PFSK-1 (cell line): ENCODE data around the gene ANXA3.

Source experiments
- FOXP2 ChIP-seq: optimal IDR thresholded peaks from 2 replicates; pipeline ENCODE3; 2011; ENCODE audit warnings: borderline replicate concordance, control low read depth, inconsistent platforms; ENCODE audit not compliant: insufficient read depth; ENCODE audit errors: extremely low read length, extremely low read depth
- POLR2AphosphoS5 ChIP-seq: IDR thresholded peaks from 2 replicates; pipeline ENCODE4 v1.6.1; 2012; ENCODE audit warnings: low read depth, mild to moderate bottlenecking, control low read depth, low read length, moderate library complexity
- SIN3A ChIP-seq: IDR thresholded peaks from 2 replicates; pipeline ENCODE4 v1.6.1; 2012; ENCODE audit warnings: mild to moderate bottlenecking, low read length, moderate library complexity, borderline replicate concordance; ENCODE audit not compliant: insufficient read depth
- TAF1 ChIP-seq: IDR thresholded peaks from 2 replicates; pipeline ENCODE4 v1.6.1; 2012; ENCODE audit warnings: low read length, control low read depth, borderline replicate concordance; ENCODE audit not compliant: insufficient read depth
- TF ChIP-seq, protein P1 (sequence below), 2 experiments: IDR thresholded peaks; 2 replicates each; pipeline versions ENCODE4 v1.6.1 to v1.8.0; 2011 to 2012; ENCODE audit warnings: low read depth in 2 of 2, low read length in 2 of 2, control low read depth in 1 of 2, inconsistent platforms in 1 of 2, mild to moderate bottlenecking in 1 of 2, moderate library complexity in 1 of 2; ENCODE audit not compliant: insufficient read depth in 1 of 2

ANXA3 gene

GRCh38 chr4:78638337-78639172 is 87.0 kb downstream of the ANXA3 start:
- TF ChIP-seq FOXP2 (no peak), SIN3A (no peak), TAF1 (no peak), POLR2AphosphoS5 (no peak)
- TF ChIP-seq, protein P1, sequence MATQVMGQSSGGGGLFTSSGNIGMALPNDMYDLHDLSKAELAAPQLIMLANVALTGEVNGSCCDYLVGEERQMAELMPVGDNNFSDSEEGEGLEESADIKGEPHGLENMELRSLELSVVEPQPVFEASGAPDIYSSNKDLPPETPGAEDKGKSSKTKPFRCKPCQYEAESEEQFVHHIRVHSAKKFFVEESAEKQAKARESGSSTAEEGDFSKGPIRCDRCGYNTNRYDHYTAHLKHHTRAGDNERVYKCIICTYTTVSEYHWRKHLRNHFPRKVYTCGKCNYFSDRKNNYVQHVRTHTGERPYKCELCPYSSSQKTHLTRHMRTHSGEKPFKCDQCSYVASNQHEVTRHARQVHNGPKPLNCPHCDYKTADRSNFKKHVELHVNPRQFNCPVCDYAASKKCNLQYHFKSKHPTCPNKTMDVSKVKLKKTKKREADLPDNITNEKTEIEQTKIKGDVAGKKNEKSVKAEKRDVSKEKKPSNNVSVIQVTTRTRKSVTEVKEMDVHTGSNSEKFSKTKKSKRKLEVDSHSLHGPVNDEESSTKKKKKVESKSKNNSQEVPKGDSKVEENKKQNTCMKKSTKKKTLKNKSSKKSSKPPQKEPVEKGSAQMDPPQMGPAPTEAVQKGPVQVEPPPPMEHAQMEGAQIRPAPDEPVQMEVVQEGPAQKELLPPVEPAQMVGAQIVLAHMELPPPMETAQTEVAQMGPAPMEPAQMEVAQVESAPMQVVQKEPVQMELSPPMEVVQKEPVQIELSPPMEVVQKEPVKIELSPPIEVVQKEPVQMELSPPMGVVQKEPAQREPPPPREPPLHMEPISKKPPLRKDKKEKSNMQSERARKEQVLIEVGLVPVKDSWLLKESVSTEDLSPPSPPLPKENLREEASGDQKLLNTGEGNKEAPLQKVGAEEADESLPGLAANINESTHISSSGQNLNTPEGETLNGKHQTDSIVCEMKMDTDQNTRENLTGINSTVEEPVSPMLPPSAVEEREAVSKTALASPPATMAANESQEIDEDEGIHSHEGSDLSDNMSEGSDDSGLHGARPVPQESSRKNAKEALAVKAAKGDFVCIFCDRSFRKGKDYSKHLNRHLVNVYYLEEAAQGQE (IDR thresholded peaks at IDR 0.05; ENCODE audit: insufficient read depth in 1 of 2, low read depth in 2 of 2, low read length in 2 of 2), result no peak

GRCh38 chr4:78640714-78641113 is 89.1 kb downstream of the ANXA3 start:
- TF ChIP-seq FOXP2 (no peak), SIN3A (no peak), POLR2AphosphoS5 (no peak), TAF1 (no peak)
- TF ChIP-seq, protein P1 (IDR thresholded peaks at IDR 0.05; ENCODE audit: insufficient read depth in 1 of 2, low read depth in 2 of 2, low read length in 2 of 2), result no peak

DNA sequence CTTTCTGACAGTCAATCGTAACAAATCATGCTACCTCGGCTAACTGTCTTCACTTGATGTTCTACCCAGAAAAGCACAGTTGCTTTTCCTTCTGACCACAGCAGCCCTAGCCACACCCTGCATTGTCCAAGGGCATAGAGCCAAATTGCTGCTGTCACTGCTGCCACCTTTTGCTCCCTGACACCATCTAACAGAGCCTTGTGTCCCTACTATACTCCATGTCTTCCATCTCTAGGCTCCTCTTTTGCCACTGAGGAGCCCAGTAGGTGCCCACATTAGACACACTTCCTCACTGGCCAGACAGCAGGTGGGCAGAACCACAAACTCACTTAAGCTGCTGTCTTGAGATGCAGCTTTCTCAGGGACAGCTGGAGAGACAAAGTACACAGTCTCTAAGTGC is 91.4 kb downstream of the ANXA3 start:
- TF ChIP-seq POLR2AphosphoS5 (no peak), SIN3A (no peak), TAF1 (no peak), FOXP2 (no peak)
- TF ChIP-seq, protein P1 (IDR thresholded peaks at IDR 0.05; ENCODE audit: insufficient read depth in 1 of 2, low read depth in 2 of 2, low read length in 2 of 2), result no peak

DNA sequence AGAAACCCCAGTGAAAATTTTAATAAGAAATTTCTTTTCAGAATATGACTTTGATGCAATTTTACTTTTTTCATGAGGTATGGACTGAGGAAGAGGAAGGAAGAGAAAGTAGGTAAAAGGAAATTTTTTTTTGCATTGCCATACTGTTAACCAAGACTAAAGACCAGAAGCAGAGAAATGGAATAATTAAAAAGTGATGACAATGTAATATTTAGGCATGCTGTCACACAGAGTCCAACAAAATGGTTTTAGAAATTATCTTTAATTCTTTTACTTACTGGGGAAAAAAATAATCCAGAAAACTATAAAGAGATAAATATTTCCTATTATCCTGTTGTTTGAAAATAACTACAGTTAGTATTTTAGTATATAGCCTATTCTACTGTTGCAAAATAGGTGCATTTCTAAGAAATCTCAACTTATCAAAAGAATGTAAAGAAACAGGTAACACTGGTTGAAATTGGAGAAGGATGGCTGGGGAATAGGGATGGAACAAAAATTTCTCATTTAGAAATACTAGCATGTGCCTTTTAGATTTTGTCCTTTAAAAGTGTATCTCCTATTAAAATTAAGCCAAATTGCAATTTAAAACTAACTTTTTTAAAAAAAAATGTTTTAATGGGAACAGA is 92.6 kb downstream of the ANXA3 start:
- TF ChIP-seq POLR2AphosphoS5, result no peak
- no peak for TF ChIP-seq SIN3A
- TF ChIP-seq FOXP2, result no peak
- no peak for TF ChIP-seq TAF1
- TF ChIP-seq, protein P1 (IDR thresholded peaks at IDR 0.05; ENCODE audit: insufficient read depth in 1 of 2, low read depth in 2 of 2, low read length in 2 of 2), result no peak
